IMR-90 (cell line): Measurements from ENCODE around the gene RCAN2. TPM values are rescaled to one million over a fixed set of nuclear protein-coding genes. Genes with fewer than 3 reads are reported as not detected.

Experiments
- ATAC-seq: fragments of 200-7000 bp; cut with Tn5 transposase; 2 replicates; pipeline ENCODE4 v1.9.1; 2020; ENCODE audit warnings: low read depth, mild to moderate bottlenecking, moderate library complexity
- BruUV-seq: library from RNA; stranded (reverse); fragments of 400-500 nt; replicated peaks from 2 replicates; lab custom pipeline; 2021; lab: Mats Ljungman, UMichigan
- CTCF ChIA-PET: fragments of 300-600 bp; formaldehyde crosslinking; extraction: SDS; loops from one replicate; lab custom pipeline; 2021; ENCODE audit warnings: antibody characterized with exemption; lab: Yijun Ruan, JAX
- POLR2A ChIA-PET: fragments of 300-600 bp; sonication (Branson Sonifier 250); formaldehyde crosslinking; loops from one replicate; lab custom pipeline; 2022; ENCODE audit warnings: antibody characterized with exemption; ENCODE audit not compliant: unreplicated experiment; lab: Charles Lee
- DNase-seq: peaks from one replicate; pipeline ENCODE4 v3.0.0; 2013
- H2AFZ ChIP-seq: replicated peaks from 2 replicates; pipeline ENCODE3; 2013; ENCODE audit warnings: low read length, mild to moderate bottlenecking; ENCODE audit not compliant: poor library complexity
- H2AK5ac ChIP-seq: 2 replicates; pipeline ENCODE4 v1.6.1; 2013; ENCODE audit warnings: low read depth, low read length, inconsistent platforms
- H2AK9ac ChIP-seq: replicated peaks from 2 replicates; pipeline ENCODE3; 2013; ENCODE audit warnings: mild to moderate bottlenecking, low read depth, low read length, moderate library complexity; ENCODE audit not compliant: poor library complexity
- H2BK120ac ChIP-seq: 2 replicates; pipeline ENCODE4 v1.6.1; 2013; ENCODE audit warnings: low read depth, low read length, inconsistent platforms
- H2BK15ac ChIP-seq: 3 replicates; pipeline ENCODE4 v1.6.1; 2013; ENCODE audit warnings: low read depth, low read length, inconsistent platforms
- H2BK20ac ChIP-seq: 2 replicates; pipeline ENCODE4 v1.6.1; 2013; ENCODE audit warnings: low read depth, mild to moderate bottlenecking, inconsistent platforms, low read length, moderate library complexity
- H2BK5ac ChIP-seq: 2 replicates; pipeline ENCODE4 v1.6.1; 2013; ENCODE audit warnings: mild to moderate bottlenecking, low read depth, low read length, inconsistent platforms; ENCODE audit not compliant: poor library complexity, severe bottlenecking
- H3K14ac ChIP-seq: replicated peaks from 2 replicates; pipeline ENCODE4 v1.6.1; 2013; ENCODE audit warnings: low read depth, low read length, inconsistent platforms
- H3K18ac ChIP-seq: 2 replicates; pipeline ENCODE4 v1.6.1; 2013; ENCODE audit warnings: low read depth, low read length, control low read depth
- H3K23ac ChIP-seq: 2 replicates; pipeline ENCODE4 v1.6.1; 2013; ENCODE audit warnings: low read depth, low read length, inconsistent platforms
- H3K27ac ChIP-seq: 2 replicates; pipeline ENCODE4 v1.5.1; 2013; ENCODE audit warnings: mild to moderate bottlenecking, control low read depth, low read length; ENCODE audit not compliant: insufficient read depth
- H3K27me3 ChIP-seq: 2 replicates; pipeline ENCODE4 v1.6.1; 2013; ENCODE audit warnings: low read length; ENCODE audit not compliant: control insufficient read depth, insufficient read depth
- H3K36me3 ChIP-seq: 2 replicates; pipeline ENCODE4 v1.6.1; 2013; ENCODE audit warnings: low read length, mixed read lengths; ENCODE audit not compliant: control insufficient read depth, insufficient read depth
- H3K4ac ChIP-seq: 2 replicates; pipeline ENCODE4 v1.6.1; 2013; ENCODE audit warnings: low read depth, low read length, inconsistent platforms
- H3K4me1 ChIP-seq: 2 replicates; pipeline ENCODE4 v1.6.1; 2013; ENCODE audit warnings: low read length, mixed read lengths; ENCODE audit not compliant: control insufficient read depth, insufficient read depth
- H3K4me2 ChIP-seq: 2 replicates; pipeline ENCODE4 v1.6.1; 2013; ENCODE audit warnings: low read depth, mild to moderate bottlenecking, control low read depth, low read length, moderate library complexity
- H3K4me3 ChIP-seq: 2 replicates; pipeline ENCODE4 v1.5.1; 2013; ENCODE audit warnings: low read depth, mild to moderate bottlenecking, control low read depth, low read length, moderate library complexity; ENCODE audit not compliant: insufficient read depth
- H3K56ac ChIP-seq: 2 replicates; pipeline ENCODE4 v1.6.1; 2013; ENCODE audit warnings: low read length, inconsistent platforms; ENCODE audit not compliant: insufficient read depth; ENCODE audit errors: extremely low read depth
- H3K79me1 ChIP-seq, 2 experiments: 2 replicates each; pipeline ENCODE4 v1.6.1; 2013; ENCODE audit warnings: low read length in 2 of 2, inconsistent platforms in 1 of 2, low read depth in 1 of 2
- H3K9ac ChIP-seq: 2 replicates; pipeline ENCODE4 v1.6.1; 2013; ENCODE audit warnings: low read depth, low read length, control low read depth
- H3K9me1 ChIP-seq: 2 replicates; pipeline ENCODE4 v1.6.1; 2013; ENCODE audit warnings: low read length, inconsistent platforms; ENCODE audit not compliant: insufficient read depth
- H3K9me3 ChIP-seq: 2 replicates; pipeline ENCODE4 v1.6.1; 2013; ENCODE audit warnings: low read length; ENCODE audit not compliant: control insufficient read depth, insufficient read depth
- H4K20me1 ChIP-seq: 2 replicates; pipeline ENCODE4 v1.6.1; 2013; ENCODE audit warnings: low read length, inconsistent platforms; ENCODE audit not compliant: insufficient read depth
- H4K5ac ChIP-seq: 2 replicates; pipeline ENCODE4 v1.6.1; 2013; ENCODE audit warnings: mild to moderate bottlenecking, low read depth, low read length, control low read depth
- H4K8ac ChIP-seq, 2 experiments: 2 replicates each; pipeline ENCODE4 v1.6.1; 2013; ENCODE audit warnings: low read depth in 2 of 2, low read length in 2 of 2, control low read depth in 1 of 2, inconsistent platforms in 1 of 2
- H4K91ac ChIP-seq: 2 replicates; pipeline ENCODE4 v1.6.1; 2013; ENCODE audit warnings: low read depth, low read length, inconsistent platforms; ENCODE audit not compliant: insufficient read depth
- BHLHE40 ChIP-seq: fragments of 150-350 bp; IDR thresholded peaks from 2 replicates; pipeline ENCODE4 v1.6.1; 2016; ENCODE audit warnings: mild to moderate bottlenecking, low read depth, low read length
- CEBPB ChIP-seq: IDR thresholded peaks from 2 replicates; pipeline ENCODE4 v1.6.1; 2012; ENCODE audit warnings: low read depth, low read length, improper control_type of control experiment
- CHD1 ChIP-seq: IDR thresholded peaks from 2 replicates; pipeline ENCODE4 v1.6.1; 2012; ENCODE audit warnings: low read depth, low read length, improper control_type of control experiment
- CTCF ChIP-seq: conservative IDR thresholded peaks from 2 replicates; pipeline ENCODE4 v1.5.1; 2012; ENCODE audit warnings: mild to moderate bottlenecking, low read depth, low read length, improper control_type of control experiment
- MAFK ChIP-seq: IDR thresholded peaks from 2 replicates; pipeline ENCODE4 v1.6.1; 2012; ENCODE audit warnings: low read depth, low read length, improper control_type of control experiment
- MAZ ChIP-seq: IDR thresholded peaks from 2 replicates; pipeline ENCODE4 v1.6.1; 2012; ENCODE audit warnings: low read depth, mild to moderate bottlenecking, low read length, improper control_type of control experiment, moderate library complexity, borderline replicate concordance
- POLR2A ChIP-seq: IDR thresholded peaks from 2 replicates; pipeline ENCODE4 v1.6.1; 2012; ENCODE audit warnings: mild to moderate bottlenecking, low read depth, low read length
- RAD21 ChIP-seq: IDR thresholded peaks from 2 replicates; pipeline ENCODE4 v1.6.1; 2012; ENCODE audit warnings: low read length, improper control_type of control experiment
- RFX5 ChIP-seq: IDR thresholded peaks from 2 replicates; pipeline ENCODE4 v1.8.0; 2012; ENCODE audit warnings: low read depth, mild to moderate bottlenecking, low read length, moderate library complexity
- WGBS, 2 experiments: methylation state at CpG; one replicate each; pipeline versions ENCODE4 v1.1.5 to v1.1.7; 2013; ENCODE audit warnings: missing lambda C conversion rate in 2 of 2; ENCODE audit not compliant: insufficient read length in 1 of 2; ENCODE audit errors: extremely low coverage in 2 of 2; 5-methylcytosine and 5-hydroxymethylcytosine counted together
- dilution Hi-C: fragments of 300-500 bp; cut with HindIII; formaldehyde crosslinking; loops from one replicate; pipeline ENCODE4 v1.14.3; 2018; ENCODE audit warnings: low sequenced_read_pairs; ENCODE audit not compliant: unreplicated experiment
- in situ Hi-C: fragments of 300-500 bp; cut with MboI; formaldehyde crosslinking; loops from 3 replicates; pipeline ENCODE4 v1.14.3; 2019; ENCODE audit warnings: low sequenced_read_pairs, inconsistent platforms, mixed read lengths
- intact Hi-C: fragments of 100-400 bp; cut with micrococcal nuclease; formaldehyde crosslinking; loops from 2 replicates; pipeline ENCODE4 v1.10.0; 2022
- polyA plus RNA-seq, 3 experiments: library from polyadenylated mRNA; depleted of rRNA; stranded (reverse); fragments of >200 nt; gene quantifications; 2 replicates each; pipeline ENCODE4 v1.2.3, GENCODE V29; 2012; ENCODE audit warnings: low replicate concordance in 1 of 3
- total RNA-seq: library from RNA; depleted of rRNA; stranded (reverse); fragments of >200 nt; gene quantifications from 2 replicates; pipeline ENCODE4 v1.2.3, GENCODE V29; 2012

The RCAN2 gene
- total and polyA plus RNA-seq, 2 of the 4 experiments (the other 2 are of a cell fraction) = 1.3 to 1.8 TPM

GRCh38 chr6:46438245-46438644, 53.0 kb downstream of the RCAN2 start:
- H3K36me3 ChIP-seq = no peaks in the 10 kb centered on the region
- H3K79me1 ChIP-seq = no peaks in the 10 kb centered on the region
- H3K27me3 ChIP-seq = no peaks in the 10 kb centered on the region
- in situ Hi-C loops (no loop called here), dilution Hi-C loops (no loop called here), intact Hi-C loops (no loop called here)
- H3K56ac ChIP-seq = no peak overlapping the region
- H2BK5ac ChIP-seq = no peak overlapping the region
- no peaks in the 10 kb centered on the region for H3K9me1 ChIP-seq
- H3K23ac ChIP-seq = no peak overlapping the region
- H3K4me1 ChIP-seq = no peaks in the 10 kb centered on the region; the same call in 1 of the 2 replicates
- no peak overlapping the region for H2AK9ac ChIP-seq
- H4K8ac ChIP-seq = no peak overlapping the region
- TF ChIP-seq CTCF (no peak), RAD21 (no peak), BHLHE40 (no peak), CHD1 (no peak), POLR2A (no peak), CEBPB (no peak), MAFK (no peak), RFX5 (no peak), MAZ (no peak)
- no peak for ATAC-seq
- H3K18ac ChIP-seq = no peak overlapping the region
- H2BK20ac ChIP-seq = no peak overlapping the region
- H3K9ac ChIP-seq = no peak overlapping the region
- no peaks in the 10 kb centered on the region for H4K20me1 ChIP-seq
- H4K5ac ChIP-seq = no peak overlapping the region
- POLR2A ChIA-PET = no interaction called here
- no peak overlapping the region for H4K91ac ChIP-seq
- H3K4me2 ChIP-seq = no peak overlapping the region
- H3K27ac ChIP-seq = no peak overlapping the region
- BruUV-seq = no TSS peak
- DNase-seq = no peak
- no peak overlapping the region for H2AFZ ChIP-seq
- no peak overlapping the region for H3K14ac ChIP-seq
- no peak overlapping the region for H2BK15ac ChIP-seq
- no peaks in the 10 kb centered on the region for H3K9me3 ChIP-seq
- CTCF ChIA-PET = no interaction called here
- WGBS, 2 experiments = 60% methylated on average over 1 of the region's 4 CpGs; no CpG with 5 or more reads in 1 of the 2 experiments
- H3K4me3 ChIP-seq = no peak overlapping the region
- H2BK120ac ChIP-seq = no peak overlapping the region
- no peak overlapping the region for H2AK5ac ChIP-seq
- H3K4ac ChIP-seq = no peak overlapping the region
